Measurements from ENCODE around the gene PIAS4. TPM values are rescaled to one million over a fixed set of nuclear protein-coding genes. Genes with fewer than 3 reads are reported as not detected.

Gene PIAS4
- polyA plus RNA-seq, 3 donors = 25.2 to 34.8 (median 29.6) TPM

Other genes starting within 250 kb of the PIAS4 start
- gene APBA3, start 246.0 kb upstream of the PIAS4 start, polyA plus RNA-seq (ENCODE audit: insufficient read length in 3 of 3) = 10 to 100 TPM; 10.3 to 11.6 (median 11.3) TPM
- gene MRPL54, start 245.1 kb upstream of the PIAS4 start, polyA plus RNA-seq (ENCODE audit: insufficient read length in 3 of 3) = 10 to 100 TPM; 30.5 to 31.9 (median 30.5) TPM
- not detected for gene RAX2, start 235.5 kb upstream of the PIAS4 start, polyA plus RNA-seq (ENCODE audit: insufficient read length in 3 of 3)
- 1 to 10 TPM in 2 of 3 donors, under 1 TPM in 1; 0.93 to 1.4 (median 1.0) TPM for gene MATK, start 221.4 kb upstream of the PIAS4 start, polyA plus RNA-seq (ENCODE audit: insufficient read length in 3 of 3)
- gene ZFR2, start 138.7 kb upstream of the PIAS4 start, polyA plus RNA-seq (ENCODE audit: insufficient read length in 3 of 3) = 1 to 10 TPM; 1.3 to 2.0 (median 1.5) TPM
- under 1 TPM; 0.18 to 0.46 (median 0.18) TPM for gene ATCAY, start 127.1 kb upstream of the PIAS4 start, polyA plus RNA-seq (ENCODE audit: insufficient read length in 3 of 3)
- under 1 TPM; 0.14 to 0.50 (median 0.27) TPM for gene NMRK2, start 74.7 kb upstream of the PIAS4 start, polyA plus RNA-seq (ENCODE audit: insufficient read length in 3 of 3)
- 10 to 100 TPM; 30.9 to 37.3 (median 30.9) TPM for gene DAPK3, start 36.6 kb upstream of the PIAS4 start, polyA plus RNA-seq (ENCODE audit: insufficient read length in 3 of 3)
- gene EEF2, start 22.3 kb upstream of the PIAS4 start, polyA plus RNA-seq (ENCODE audit: insufficient read length in 3 of 3) = 1,000 to 10,000 TPM; 1,409 to 1,651 (median 1,477) TPM
- 1 to 10 TPM; 7.2 to 9.0 (median 7.4) TPM for gene ZBTB7A, start 59.2 kb downstream of the PIAS4 start, polyA plus RNA-seq (ENCODE audit: insufficient read length in 3 of 3)
- 10 to 100 TPM; 77.1 to 97.2 (median 79.0) TPM for gene MAP2K2, start 116.4 kb downstream of the PIAS4 start, polyA plus RNA-seq (ENCODE audit: insufficient read length in 3 of 3)
- 1 to 10 TPM in 2 of 3 donors, under 1 TPM in 1; 1.00 to 1.5 (median 1.5) TPM for gene CREB3L3, start 145.9 kb downstream of the PIAS4 start, polyA plus RNA-seq (ENCODE audit: insufficient read length in 3 of 3)
- 10 to 100 TPM; 12.8 to 14.6 (median 14.0) TPM for gene SIRT6, start 174.8 kb downstream of the PIAS4 start, polyA plus RNA-seq (ENCODE audit: insufficient read length in 3 of 3)
- 1 to 10 TPM in 1 of 3 donors, under 1 TPM in 2; 0.65 to 1.1 (median 0.76) TPM for gene ANKRD24, start 175.0 kb downstream of the PIAS4 start, polyA plus RNA-seq (ENCODE audit: insufficient read length in 3 of 3)
- under 1 TPM; 0.40 to 0.56 (median 0.49) TPM for gene EBI3, start 221.8 kb downstream of the PIAS4 start, polyA plus RNA-seq (ENCODE audit: insufficient read length in 3 of 3)
- 10 to 100 TPM; 21.3 to 22.1 (median 22.0) TPM for gene YJU2, start 239.3 kb downstream of the PIAS4 start, polyA plus RNA-seq (ENCODE audit: insufficient read length in 3 of 3)

Measured in right renal cortex interstitium (tissue), 3 donors.